Mesenchymal stem cell (in vitro differentiated cells and primary cell): ENCODE measurements around the gene HMGA1.

ENCODE experiments used
- DNase-seq: peaks from one replicate; pipeline ENCODE4 v3.0.0-alpha.2; 2013
- H2AFZ ChIP-seq: one replicate; pipeline ENCODE4 v1.6.1; 2013; ENCODE audit warnings: low read depth, mild to moderate bottlenecking, control low read depth, inconsistent platforms, low read length, moderate library complexity
- H2AK5ac ChIP-seq: 2 replicates; pipeline ENCODE4 v1.6.1; 2013; ENCODE audit warnings: low read length, moderate library complexity, mild to moderate bottlenecking, inconsistent platforms; ENCODE audit not compliant: severe bottlenecking
- H2BK120ac ChIP-seq: one replicate; pipeline ENCODE4 v1.6.1; 2013; ENCODE audit warnings: low read depth, mild to moderate bottlenecking, inconsistent platforms, low read length, moderate library complexity
- H2BK12ac ChIP-seq, 2 experiments: one replicate each; pipeline ENCODE4 v1.6.1; 2013; ENCODE audit warnings: inconsistent platforms in 2 of 2, low read length in 2 of 2, mild to moderate bottlenecking in 2 of 2, moderate library complexity in 2 of 2, control low read depth in 1 of 2
- H2BK15ac ChIP-seq: one replicate; pipeline ENCODE4 v1.6.1; 2013; ENCODE audit warnings: mild to moderate bottlenecking, low read depth, inconsistent platforms; ENCODE audit not compliant: poor library complexity, severe bottlenecking
- H2BK5ac ChIP-seq: 2 replicates; pipeline ENCODE4 v1.6.1; 2013; ENCODE audit warnings: low read depth, mild to moderate bottlenecking, low read length, control low read depth, inconsistent platforms; ENCODE audit not compliant: poor library complexity, severe bottlenecking
- H3K14ac ChIP-seq, 2 experiments: one replicate each; pipeline ENCODE4 v1.6.1; 2013; ENCODE audit warnings: inconsistent platforms in 2 of 2, low read length in 2 of 2, control low read depth in 1 of 2, mild to moderate bottlenecking in 1 of 2, moderate library complexity in 1 of 2
- H3K18ac ChIP-seq, 2 experiments: one replicate each; pipeline ENCODE4 v1.6.1; 2013; ENCODE audit warnings: inconsistent platforms in 2 of 2, low read length in 2 of 2, control low read depth in 1 of 2, low read depth in 1 of 2, mild to moderate bottlenecking in 1 of 2
- H3K23ac ChIP-seq, 2 experiments: one replicate each; pipeline ENCODE4 v1.6.1; 2013; ENCODE audit warnings: inconsistent platforms in 2 of 2, low read length in 2 of 2, mild to moderate bottlenecking in 2 of 2, moderate library complexity in 2 of 2, control low read depth in 1 of 2
- H3K27ac ChIP-seq: 2 replicates; pipeline ENCODE4 v1.5.1; 2013; ENCODE audit warnings: mild to moderate bottlenecking, moderate library complexity, low read length, control low read depth, inconsistent platforms; ENCODE audit not compliant: poor library complexity, severe bottlenecking
- H3K27me3 ChIP-seq, 2 experiments: 2 replicates each; pipeline versions ENCODE4 v1.6.1 to v1.7.0; 2013; ENCODE audit warnings: low read length in 2 of 2, mild to moderate bottlenecking in 2 of 2, moderate library complexity in 2 of 2, control low read depth in 1 of 2, inconsistent platforms in 1 of 2; ENCODE audit not compliant: control insufficient read depth in 1 of 2, insufficient read depth in 1 of 2
- H3K36me3 ChIP-seq, 2 experiments: 2 replicates each; pipeline versions ENCODE4 v1.6.1 to v1.7.0; 2013; ENCODE audit warnings: low read length in 2 of 2, control low read depth in 1 of 2, inconsistent platforms in 1 of 2, low read depth in 1 of 2, mild to moderate bottlenecking in 1 of 2; ENCODE audit not compliant: insufficient read depth in 2 of 2, control insufficient read depth in 1 of 2
- H3K4ac ChIP-seq, 2 experiments: one replicate each; pipeline ENCODE4 v1.6.1; 2013; ENCODE audit warnings: inconsistent platforms in 2 of 2, low read length in 2 of 2, mild to moderate bottlenecking in 2 of 2, moderate library complexity in 2 of 2, control low read depth in 1 of 2, low read depth in 1 of 2
- H3K4me1 ChIP-seq: 2 replicates; pipeline ENCODE4 v1.6.1; 2013; ENCODE audit warnings: low read depth, low read length, control low read depth; ENCODE audit not compliant: control insufficient read depth, insufficient read depth
- H3K4me2 ChIP-seq: 2 replicates; pipeline ENCODE4 v1.6.1; 2013; ENCODE audit warnings: low read length, mild to moderate bottlenecking, inconsistent platforms; ENCODE audit not compliant: poor library complexity, severe bottlenecking
- H3K4me3 ChIP-seq, 2 experiments: 2 replicates each; pipeline versions ENCODE4 v1.5.1 to v1.7.0; 2013; ENCODE audit warnings: low read length in 2 of 2, mild to moderate bottlenecking in 2 of 2, control low read depth in 1 of 2, low read depth in 1 of 2; ENCODE audit not compliant: insufficient read depth in 1 of 2
- H3K79me1 ChIP-seq: replicated peaks from 2 replicates; pipeline ENCODE4 v1.6.1; 2013; ENCODE audit warnings: mild to moderate bottlenecking, control low read depth, low read length, inconsistent platforms; ENCODE audit not compliant: poor library complexity, severe bottlenecking
- H3K9ac ChIP-seq: 2 replicates; pipeline ENCODE4 v1.7.0; 2013; ENCODE audit warnings: mild to moderate bottlenecking, low read length, moderate library complexity
- H3K9me3 ChIP-seq: 2 replicates; pipeline ENCODE4 v1.7.0; 2013; ENCODE audit warnings: mild to moderate bottlenecking, low read length; ENCODE audit not compliant: control insufficient read depth
- H4K8ac ChIP-seq: one replicate; pipeline ENCODE4 v1.6.1; 2013; ENCODE audit warnings: inconsistent platforms, mild to moderate bottlenecking, low read length, moderate library complexity
- H4K91ac ChIP-seq: one replicate; pipeline ENCODE4 v1.6.1; 2013; ENCODE audit warnings: mild to moderate bottlenecking, low read length, inconsistent platforms
- WGBS: methylation state at CpG from one replicate; pipeline ENCODE4 v1.1.7; 2013; ENCODE audit warnings: mixed read lengths; 5-methylcytosine and 5-hydroxymethylcytosine counted together

The HMGA1 gene

GRCh38 chr6:34288581-34288980 is 51.9 kb downstream of the HMGA1 start:
- Histone ChIP-seq H3K14ac (no peak overlapping the region), H3K4me1 (peaks cover 7% of the 10 kb centered on the region), H3K4me2 (no peak overlapping the region), H2BK15ac (no peak overlapping the region), H2BK120ac (no peak overlapping the region), H3K36me3 (peaks cover 13 to 43% of the 10 kb centered on the region in 2 experiments), H3K27ac (no peak overlapping the region), H3K18ac (no peak overlapping the region), H3K27me3 (no peaks in the 10 kb centered on the region), H3K9me3 (no peaks in the 10 kb centered on the region), H4K91ac (no peak overlapping the region), H2BK5ac (no peak overlapping the region), H2AFZ (no peak overlapping the region), H3K4me3 (no peak overlapping the region), H4K8ac (no peak overlapping the region), H3K4ac (no peak overlapping the region), H3K79me1 (peaks cover 11% of the 10 kb centered on the region), H2BK12ac (no peak overlapping the region), H3K9ac (no peak overlapping the region), H3K23ac (no peak overlapping the region), H2AK5ac (no peak overlapping the region)
- 76% methylated on average over 3 of the region's 5 CpGs for WGBS
- DNase-seq, result no peak

DNA sequence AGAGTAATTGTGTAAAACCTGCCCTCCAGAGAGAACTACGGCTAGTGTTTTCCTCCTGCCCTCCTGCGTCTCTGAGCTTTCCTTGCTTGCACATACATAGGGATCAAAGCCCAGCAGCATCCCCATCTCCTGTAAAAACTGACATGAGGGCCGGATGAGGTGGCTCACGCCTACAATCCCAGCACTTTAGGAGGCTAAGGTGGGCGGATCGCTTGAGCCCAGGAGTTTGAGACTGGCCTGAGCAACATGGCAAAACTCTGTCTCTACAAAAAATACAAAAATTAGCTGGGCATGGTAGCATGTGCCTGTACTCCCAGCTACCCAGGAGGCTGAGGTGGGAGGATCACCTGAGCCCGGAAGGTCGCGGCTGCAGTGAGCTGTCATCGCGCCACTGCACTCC is 52.5 kb downstream of the HMGA1 start:
- H3K36me3 ChIP-seq, result peaks cover 14 to 43% of the 10 kb centered on the region in 2 experiments
- H2AFZ ChIP-seq, result no peak overlapping the region
- H3K4me1 ChIP-seq, result peaks cover 4% of the 10 kb centered on the region
- H3K79me1 ChIP-seq, result peaks cover 9% of the 10 kb centered on the region
- WGBS, result 95% methylated on average over 11 of the region's 11 CpGs
- H2BK12ac ChIP-seq, result no peak overlapping the region
- no peak overlapping the region for H2BK120ac ChIP-seq
- H4K8ac ChIP-seq, result no peak overlapping the region
- no peaks in the 10 kb centered on the region for H3K27me3 ChIP-seq
- no peak overlapping the region for H3K23ac ChIP-seq
- H3K9ac ChIP-seq, result no peak overlapping the region
- no peak overlapping the region for H4K91ac ChIP-seq
- no peak overlapping the region for H3K4me2 ChIP-seq
- H2BK15ac ChIP-seq, result no peak overlapping the region
- H3K4ac ChIP-seq, result no peak overlapping the region
- H3K27ac ChIP-seq, result no peak overlapping the region
- DNase-seq, result no peak
- no peak overlapping the region for H3K14ac ChIP-seq
- H3K4me3 ChIP-seq, result no peak overlapping the region
- no peaks in the 10 kb centered on the region for H3K9me3 ChIP-seq
- H2AK5ac ChIP-seq, result no peak overlapping the region
- no peak overlapping the region for H2BK5ac ChIP-seq
- H3K18ac ChIP-seq, result no peak overlapping the region

DNA sequence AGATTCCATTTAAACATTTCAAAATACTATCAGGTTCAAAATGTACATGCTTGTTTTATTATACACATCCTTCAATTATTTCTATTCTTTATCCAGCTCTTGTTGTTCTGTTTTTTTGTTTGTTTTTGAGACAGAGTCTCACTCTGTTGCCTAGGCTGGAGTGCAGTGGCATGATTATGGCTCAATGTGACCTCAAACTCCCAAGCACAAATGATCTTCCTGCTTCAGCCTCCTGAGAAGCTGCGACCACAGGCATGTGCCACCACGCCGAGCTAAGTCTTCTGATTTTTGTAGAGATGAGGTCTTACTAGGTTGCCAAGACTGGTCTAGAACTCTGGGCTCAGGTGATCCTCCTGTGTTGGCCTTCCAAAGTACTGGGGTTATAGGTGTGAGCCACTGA is 56.3 kb downstream of the HMGA1 start:
- peaks cover 11 to 40% of the 10 kb centered on the region in 2 experiments for H3K36me3 ChIP-seq
- H3K4ac ChIP-seq, result no peak overlapping the region
- H2AFZ ChIP-seq, result no peak overlapping the region
- H2BK120ac ChIP-seq, result no peak overlapping the region
- no peak overlapping the region for H4K91ac ChIP-seq
- WGBS, result 98% methylated on average over 3 of the region's 3 CpGs
- H4K8ac ChIP-seq, result no peak overlapping the region
- H3K79me1 ChIP-seq, result peaks cover 12% of the 10 kb centered on the region
- peaks cover 3% of the 10 kb centered on the region for H3K4me1 ChIP-seq
- H3K27me3 ChIP-seq, result no peaks in the 10 kb centered on the region
- no peak overlapping the region for H3K14ac ChIP-seq
- no peak overlapping the region for H2AK5ac ChIP-seq
- H3K18ac ChIP-seq, result no peak overlapping the region
- no peaks in the 10 kb centered on the region for H3K9me3 ChIP-seq
- no peak overlapping the region for H3K27ac ChIP-seq
- no peak for DNase-seq
- H2BK12ac ChIP-seq, result no peak overlapping the region
- no peak overlapping the region for H3K23ac ChIP-seq
- H2BK15ac ChIP-seq, result no peak overlapping the region
- no peak overlapping the region for H3K9ac ChIP-seq
- H2BK5ac ChIP-seq, result no peak overlapping the region
- no peak overlapping the region for H3K4me2 ChIP-seq
- H3K4me3 ChIP-seq, result no peak overlapping the region

GRCh38 chr6:34295721-34296120 is 59.0 kb downstream of the HMGA1 start:
- Histone ChIP-seq H2AK5ac (no peak overlapping the region), H3K79me1 (peaks cover 14% of the 10 kb centered on the region), H3K4me1 (peaks cover 3% of the 10 kb centered on the region), H3K14ac (no peak overlapping the region), H3K9me3 (no peaks in the 10 kb centered on the region), H3K27ac (peak overlapping the region; percentile 38), H3K4me2 (no peak overlapping the region), H3K9ac (no peak overlapping the region), H2BK12ac (no peak overlapping the region), H4K91ac (no peak overlapping the region), H2BK15ac (no peak overlapping the region), H3K18ac (no peak overlapping the region), H3K4me3 (no peak overlapping the region), H2BK120ac (no peak overlapping the region), H3K27me3 (no peaks in the 10 kb centered on the region), H2BK5ac (no peak overlapping the region), H3K36me3 (peaks cover 11 to 31% of the 10 kb centered on the region in 2 experiments), H4K8ac (no peak overlapping the region), H3K23ac (no peak overlapping the region), H3K4ac (no peak overlapping the region), H2AFZ (no peak overlapping the region)
- peak; percentile 26 for DNase-seq
- 56% methylated on average over 3 of the region's 3 CpGs for WGBS
